Germinal center (tissue), 1 donor: ENCODE measurements around the gene CALR3.
A peak's percentile ranks its signal among the peaks of the same experiment; 100 is the strongest.
"Not testable (repeated sequence)": the region's sequence is repeated elsewhere in the genome, so short reads cannot be mapped to it uniquely, and the experiment has no call there.

ENCODE experiments used
- DNase-seq: peaks from one replicate; pipeline ENCODE4 v3.0.0; 2012; ENCODE audit warnings: mixed read lengths, low spot score

Gene CALR3

DNA sequence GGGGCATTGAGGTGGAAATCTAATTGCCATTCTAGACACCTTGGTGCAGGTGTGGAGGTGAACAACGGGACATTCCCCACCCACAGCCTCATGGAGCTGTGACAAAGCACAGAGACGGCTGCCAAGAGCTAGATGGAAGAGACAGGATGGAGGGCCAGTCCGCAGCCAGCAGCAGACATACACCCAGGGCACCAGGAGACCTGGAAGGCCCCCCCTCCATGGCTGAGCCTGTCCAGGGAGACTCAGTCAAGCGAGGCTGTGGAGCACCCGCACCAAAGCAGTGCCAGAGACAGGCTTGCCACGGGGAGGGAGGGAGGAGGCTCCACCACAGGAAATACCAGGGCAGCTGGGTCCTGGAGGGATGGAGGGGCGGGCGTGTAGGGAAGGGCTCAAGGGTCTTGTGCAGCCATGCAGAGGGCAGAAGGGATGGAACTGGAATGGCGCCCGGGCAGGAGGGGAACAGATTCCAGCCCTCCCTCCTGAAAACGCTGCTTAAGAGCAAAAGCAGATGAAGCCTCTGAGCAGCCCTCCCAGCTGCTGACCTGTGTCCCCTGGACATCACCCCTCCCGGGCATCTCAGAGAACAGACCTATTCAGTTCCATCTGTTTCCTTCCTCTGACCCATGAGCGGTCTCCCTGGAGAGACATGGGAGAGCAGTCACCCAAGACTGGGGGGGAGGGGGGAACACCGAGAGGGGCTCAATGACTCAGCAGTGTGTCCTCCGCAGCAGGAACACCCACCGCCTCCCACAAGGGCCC is 38.6 kb downstream of the CALR3 start:
- no peak for DNase-seq

DNA sequence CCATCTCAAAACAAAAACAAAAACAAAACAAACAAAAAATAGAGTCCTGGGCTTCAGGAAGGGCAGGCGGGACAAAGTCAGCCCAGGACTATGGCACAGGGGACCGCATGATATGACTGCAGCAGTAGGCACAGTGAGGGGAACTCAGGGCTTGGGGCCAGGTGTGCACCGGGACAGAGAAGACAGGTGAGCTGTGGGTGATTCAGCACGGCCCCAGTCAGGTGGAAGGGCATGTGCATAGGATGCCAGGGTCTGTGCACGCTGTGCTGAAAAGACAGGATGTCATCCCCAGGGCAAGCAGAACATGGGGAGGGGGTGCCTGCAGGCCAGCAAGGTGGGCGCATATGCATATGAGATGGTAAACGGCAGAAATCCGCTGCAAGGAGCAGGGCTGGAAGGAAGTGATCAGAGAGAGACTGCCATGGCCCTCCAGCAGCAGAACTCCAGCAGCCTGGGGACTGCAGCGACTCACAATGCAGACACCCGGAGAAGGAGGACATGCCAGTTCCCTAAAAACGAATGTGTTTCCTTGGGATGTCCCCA is 39.2 kb downstream of the CALR3 start:
- DNase-seq = no peak

DNA sequence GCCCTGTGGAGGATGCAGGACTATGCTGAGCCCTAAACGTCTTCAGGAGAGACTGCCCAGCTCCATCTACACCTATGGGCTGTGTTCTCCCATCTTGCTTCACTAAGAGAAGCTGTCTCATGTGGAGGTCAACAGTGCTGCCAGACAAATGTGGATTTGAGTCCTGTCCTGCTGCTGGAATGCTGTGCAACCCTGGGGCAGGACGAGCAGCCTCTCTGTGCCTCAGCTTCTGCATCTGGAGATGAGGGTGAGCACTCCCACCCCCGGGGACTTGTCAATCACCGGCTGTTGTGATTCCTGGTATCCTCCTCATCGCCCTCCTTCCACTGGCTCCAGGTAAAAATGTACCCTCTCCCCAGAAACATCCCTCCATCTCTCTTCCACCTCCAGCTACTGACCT is 40.5 kb downstream of the CALR3 start:
- DNase-seq = no peak

DNA sequence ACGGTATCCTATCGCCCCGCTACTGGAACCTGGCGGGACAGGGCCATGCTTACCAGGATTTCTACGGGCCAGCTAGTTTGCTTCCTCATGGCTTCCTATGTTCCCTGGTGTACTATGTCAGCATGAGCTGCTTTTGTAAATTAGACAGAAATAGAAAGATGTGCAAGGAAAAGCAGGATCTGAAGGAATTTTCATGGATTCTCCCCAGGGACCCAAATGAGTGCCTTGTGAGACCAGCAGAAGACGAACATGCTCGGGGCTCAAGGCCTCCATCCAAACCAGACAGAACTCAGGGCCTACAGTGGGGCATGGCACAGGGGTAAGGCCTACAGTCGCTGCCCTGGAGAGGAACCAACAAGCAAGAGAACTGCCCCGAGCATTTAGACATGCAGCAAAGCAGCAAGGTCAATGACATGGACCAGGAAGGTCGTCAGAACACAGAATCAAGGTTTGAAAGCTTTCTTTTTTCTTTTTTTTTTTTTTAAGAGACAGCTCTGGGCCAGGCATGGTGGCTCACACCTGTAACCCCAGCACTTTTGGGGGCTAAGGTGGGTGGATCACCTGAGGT is 41.5 kb downstream of the CALR3 start:
- no peak for DNase-seq

DNA sequence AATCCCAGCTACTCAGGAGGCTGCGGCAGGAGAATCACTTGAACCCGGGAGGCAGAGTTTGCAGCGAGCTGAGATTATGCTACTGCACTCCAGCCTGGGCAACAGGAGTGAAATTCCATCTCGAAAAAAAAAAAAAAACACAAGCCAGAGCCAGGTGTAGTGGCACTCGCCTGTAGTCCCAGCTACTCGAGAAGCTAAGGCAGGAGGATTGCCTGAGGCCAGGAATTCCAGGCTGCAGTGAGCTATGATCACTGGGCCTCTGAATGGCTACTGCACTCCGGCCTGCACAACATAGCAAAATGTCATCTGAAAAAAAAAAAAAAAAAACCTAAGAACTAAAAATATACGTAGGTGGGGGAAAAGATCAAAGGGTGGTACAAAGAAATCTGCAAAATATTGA is 43.6 kb downstream of the CALR3 start:
- DNase-seq = no peak

DNA sequence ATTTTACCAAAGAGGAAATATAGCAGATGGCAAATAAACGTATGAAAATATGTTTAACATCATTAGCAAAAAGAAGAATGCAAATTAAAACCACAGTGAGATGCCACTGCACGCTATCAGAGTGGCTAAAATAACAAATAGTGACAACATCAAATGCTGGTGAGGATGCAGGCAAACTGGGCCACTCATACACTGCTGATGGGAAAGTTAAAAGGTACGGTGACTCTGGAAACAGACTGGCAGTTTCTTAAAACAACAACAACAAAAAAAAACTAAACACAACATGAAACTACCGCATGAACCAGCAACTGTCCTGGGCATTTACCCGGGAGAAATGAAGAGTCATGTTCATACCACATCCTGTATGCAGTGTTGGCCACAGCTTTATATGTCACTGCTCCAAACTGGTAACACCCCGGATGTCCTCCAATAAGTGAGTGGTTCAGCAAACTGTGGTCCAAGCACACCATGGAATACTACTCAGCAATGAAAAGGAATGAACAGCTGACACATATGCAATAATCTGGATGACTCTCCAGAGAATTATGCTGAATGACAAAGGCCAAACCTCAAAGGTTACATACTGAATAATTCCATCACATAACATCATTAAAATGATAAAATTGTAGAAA is 46.5 kb downstream of the CALR3 start:
- DNase-seq = peak; percentile 46

DNA sequence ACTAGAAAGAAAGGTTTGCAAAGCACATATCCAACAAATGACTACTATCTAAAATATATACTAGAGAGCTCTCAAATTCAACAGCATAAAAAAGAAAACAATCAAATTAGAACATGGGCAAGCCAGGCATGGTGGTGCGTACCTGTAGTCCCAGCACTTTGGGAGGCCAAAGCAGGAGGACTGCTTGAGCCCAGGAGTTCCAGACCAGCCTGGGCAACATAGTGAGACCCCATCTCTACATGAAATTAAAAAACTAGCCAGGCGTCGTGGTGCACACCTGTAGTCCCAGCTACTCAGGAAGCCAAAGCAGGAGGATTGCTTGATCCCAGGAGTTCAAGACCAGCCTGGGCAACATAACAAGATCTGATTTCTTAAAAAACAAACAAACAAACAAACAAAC is 47.1 kb downstream of the CALR3 start:
- not testable (repeated sequence) for DNase-seq

DNA sequence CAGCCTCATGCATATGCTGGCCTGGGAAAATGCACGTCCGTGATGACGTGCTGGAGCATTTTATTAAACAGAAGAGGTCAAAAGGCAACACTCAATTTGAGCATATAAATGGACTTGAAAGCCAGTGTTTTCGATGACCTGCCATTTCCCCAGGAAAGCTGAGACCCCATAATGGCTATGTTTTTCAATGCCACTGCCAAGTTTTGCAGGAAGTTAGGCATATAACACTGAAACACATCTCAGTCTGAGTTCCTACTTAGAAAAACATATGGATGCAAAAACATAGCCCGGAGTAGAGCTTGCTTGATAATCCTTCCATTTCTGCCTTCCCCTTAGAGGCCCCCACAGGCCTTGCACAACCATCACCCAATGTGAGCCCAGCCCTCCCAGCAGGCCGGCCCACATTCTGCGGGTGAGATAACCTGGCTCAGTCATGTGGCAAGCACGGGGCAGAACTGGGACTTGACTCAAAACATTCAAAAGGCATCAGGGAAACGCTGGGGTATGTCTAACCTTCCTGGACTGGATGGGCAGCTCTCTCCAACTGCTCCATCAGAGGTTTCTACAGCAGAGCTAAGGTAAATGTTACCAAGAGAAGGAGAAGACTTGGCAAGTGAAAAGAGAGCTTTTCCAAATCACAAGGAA is 49.1 kb downstream of the CALR3 start:
- peak; percentile 66 for DNase-seq

DNA sequence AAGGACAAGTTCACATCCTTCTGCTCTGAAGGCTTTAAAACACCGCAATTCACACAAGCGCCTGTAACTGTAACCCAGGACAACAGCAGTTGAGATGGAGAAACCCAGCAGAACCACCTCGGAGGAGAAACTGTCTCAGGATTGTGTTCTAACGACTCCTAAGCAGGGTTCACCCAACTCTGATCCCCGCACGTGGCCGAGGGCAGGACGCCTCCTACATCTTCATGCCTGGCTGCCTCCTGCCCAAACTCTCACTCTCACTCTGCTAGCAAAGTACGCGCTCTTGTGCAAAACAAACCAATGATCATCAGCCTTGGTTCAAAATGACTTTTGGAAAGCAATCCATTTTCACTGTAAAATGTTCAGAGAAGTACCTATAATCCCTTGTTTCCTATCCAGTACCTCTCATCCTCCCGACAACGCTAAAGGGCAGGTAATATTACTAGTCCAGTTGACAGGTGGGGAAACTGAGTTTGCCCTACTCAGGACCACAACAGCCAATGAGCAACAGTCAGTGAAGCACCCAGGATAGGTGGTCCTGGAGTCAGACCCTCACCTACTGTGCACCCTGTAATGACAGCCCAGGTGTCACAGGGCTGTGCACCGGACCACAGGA is 49.8 kb downstream of the CALR3 start:
- peak; percentile 63 for DNase-seq

DNA sequence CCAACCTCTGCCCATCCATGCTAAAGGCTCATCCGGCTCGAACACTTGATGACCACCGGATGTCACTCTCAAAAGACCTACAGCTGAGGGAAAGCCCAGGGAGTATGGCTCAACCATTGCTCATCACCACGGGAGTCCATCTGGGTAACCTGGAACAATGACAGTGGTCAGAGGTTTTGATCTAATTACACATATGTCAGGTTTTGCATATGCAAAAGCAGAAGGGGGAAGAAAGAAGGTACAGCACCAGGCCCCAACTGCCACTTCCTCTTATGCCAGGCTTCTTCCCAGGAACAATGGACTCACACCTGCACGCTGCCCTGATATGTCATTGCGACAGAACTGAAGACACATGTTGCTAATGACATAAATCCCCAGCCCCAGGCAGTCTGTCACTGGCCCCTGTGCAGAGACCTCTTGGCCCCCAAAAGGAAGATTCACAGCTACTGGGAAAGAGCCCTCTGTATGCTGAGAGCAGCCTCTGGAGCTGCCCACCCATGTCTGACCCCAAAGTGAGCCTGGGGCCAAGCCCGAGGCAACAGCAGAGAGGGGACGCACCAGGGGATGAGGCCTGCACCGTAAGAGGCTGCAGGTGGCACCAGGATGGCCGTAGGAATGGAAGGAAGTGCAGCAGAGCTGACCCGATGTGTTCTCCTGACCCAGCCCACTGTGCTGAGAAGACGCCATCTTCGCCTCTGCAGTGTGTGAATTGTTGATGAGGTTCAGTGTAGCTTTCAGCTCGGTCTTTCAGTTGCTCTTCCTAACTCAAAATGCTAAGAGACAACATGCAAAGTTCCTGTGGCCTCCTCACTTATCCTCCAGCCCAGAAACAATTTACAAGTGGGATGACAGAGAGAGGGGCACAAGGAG is 50.5 kb downstream of the CALR3 start:
- DNase-seq = peak; percentile 80

DNA sequence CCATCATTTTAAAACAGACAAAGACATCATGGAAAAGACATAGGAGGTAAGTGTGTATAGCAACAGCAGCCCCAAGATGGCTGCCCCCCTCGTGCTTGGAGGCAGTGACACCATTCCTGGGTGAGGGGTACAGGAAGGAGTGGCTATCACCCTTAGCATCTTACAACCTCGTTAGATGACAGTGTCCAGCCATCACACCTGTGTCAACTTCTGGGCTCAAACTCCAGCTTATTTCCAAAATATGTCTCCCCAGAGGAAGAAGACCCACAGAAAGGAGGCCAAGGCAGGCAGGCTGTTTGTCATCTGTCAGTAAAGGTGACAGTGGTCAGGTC is 51.7 kb downstream of the CALR3 start:
- peak; percentile 41 for DNase-seq

DNA sequence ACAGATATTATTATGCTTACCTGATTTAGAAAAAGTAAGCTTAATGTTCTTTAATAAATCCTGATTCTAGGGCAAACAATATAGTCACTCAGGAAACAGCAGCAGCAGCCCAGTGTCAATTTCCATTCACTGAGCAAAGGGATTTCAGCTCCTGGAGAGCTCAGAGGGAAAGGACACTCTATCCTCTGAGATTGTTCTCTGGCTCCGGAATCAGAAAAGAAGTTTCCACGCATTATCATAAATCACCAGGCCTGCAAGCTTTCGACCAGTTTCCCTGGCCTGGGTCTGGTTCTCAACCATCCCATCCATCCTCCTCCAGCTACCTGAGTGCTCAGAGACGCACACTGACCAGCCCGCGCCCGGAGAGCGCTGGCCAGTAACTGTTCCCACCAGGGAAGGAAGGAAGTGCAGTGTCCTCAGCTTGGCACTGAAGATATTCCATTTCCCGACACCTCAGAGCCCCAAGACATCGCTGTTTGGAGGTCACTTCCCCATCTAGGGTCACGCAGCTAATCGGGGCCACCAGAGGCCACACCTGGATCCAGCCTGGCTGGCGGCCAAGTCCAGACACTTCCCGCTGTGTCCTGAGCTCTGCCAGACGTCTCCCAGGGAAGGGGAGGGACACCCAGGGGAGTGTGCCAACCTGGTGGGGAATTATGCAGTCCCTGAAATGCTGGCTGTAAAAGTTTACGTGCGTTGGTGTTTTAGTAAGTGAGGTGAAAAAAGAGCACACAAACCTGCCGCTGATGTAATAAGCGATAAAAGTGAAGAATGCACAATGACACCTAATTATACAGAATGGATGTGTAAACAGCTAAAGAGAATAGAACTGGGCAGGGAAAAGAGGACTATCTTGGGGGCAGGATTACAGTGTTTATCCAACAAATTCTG is 53.3 kb downstream of the CALR3 start:
- DNase-seq = no peak

DNA sequence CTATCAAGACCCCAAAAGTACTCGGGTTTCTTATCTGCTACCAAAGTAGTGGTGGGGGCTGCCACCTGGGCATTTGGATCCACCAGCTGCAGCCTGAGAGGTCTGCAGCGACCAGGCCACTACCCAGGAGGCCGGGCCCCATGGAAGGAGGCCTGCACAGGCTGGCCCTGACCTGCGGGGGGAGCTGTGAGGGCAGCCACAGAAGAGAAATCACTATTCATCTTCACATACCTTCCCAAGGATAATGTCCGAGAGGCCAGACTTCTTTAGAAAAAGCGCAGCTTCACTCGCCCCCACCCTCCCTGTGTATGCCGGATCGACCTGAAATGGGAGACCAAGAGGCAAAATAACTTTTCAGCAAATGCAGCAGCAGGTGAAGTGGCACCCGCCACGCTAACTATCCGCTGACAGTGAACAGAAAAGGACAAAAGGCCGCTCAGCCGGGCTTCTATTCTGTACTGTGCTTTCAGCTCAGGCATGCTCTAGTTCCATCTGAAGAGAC is 54.3 kb downstream of the CALR3 start:
- DNase-seq = no peak

DNA sequence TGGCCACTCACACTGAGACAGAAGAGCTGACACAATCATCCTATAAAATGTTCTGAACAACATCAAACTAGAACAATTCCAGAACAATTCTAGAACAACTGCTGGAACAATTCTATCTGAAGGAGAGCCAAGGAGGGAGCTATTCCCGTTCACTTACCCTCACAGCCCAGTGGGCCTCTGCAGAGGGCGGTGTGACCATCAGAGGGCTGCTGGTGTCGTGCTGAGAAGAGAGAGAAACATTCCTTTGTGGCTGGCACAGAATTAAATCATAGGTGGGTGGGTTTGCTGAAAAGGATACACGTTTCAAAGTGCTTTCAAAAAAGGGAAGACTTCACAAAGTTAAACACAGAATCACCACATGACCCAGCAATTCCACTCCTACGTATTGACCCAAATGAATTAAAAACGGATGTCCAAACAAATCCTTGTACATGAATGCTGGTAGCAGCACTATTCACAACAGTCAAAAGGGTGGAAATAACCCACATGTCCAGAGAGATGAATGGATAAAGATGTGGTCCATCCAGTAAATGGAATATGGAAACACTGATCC is 59.1 kb downstream of the CALR3 start:
- no peak for DNase-seq

DNA sequence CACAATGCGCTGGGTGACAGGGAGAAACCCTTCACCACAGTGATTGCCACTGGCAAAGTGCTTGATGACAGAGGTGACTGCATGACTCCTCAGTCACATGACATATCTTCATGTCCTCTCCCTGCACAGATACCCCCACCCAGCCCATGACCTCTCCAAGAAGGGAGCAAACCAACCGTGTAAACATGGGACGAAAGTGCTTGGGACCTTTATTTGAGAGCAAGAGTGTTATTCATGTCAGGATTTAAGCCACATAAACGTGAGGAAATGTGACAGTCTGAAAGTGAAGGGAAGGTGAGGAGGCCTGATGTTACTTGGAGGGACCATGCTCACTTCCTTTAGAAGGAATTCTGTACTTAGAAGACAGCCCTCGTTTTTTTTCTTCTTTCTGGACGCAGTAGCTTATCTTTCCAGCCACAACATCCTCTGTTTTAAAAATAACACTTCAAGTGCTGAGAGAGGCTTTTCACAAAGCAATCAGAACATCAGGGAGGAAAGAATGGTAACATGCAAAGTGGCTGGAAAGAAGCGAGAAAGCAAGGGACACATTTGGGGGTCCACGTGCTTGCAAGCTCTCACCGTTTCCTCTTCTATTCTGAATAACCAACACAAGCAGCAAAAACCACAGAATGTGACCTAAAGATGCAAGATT is 59.8 kb downstream of the CALR3 start:
- DNase-seq = no peak

DNA sequence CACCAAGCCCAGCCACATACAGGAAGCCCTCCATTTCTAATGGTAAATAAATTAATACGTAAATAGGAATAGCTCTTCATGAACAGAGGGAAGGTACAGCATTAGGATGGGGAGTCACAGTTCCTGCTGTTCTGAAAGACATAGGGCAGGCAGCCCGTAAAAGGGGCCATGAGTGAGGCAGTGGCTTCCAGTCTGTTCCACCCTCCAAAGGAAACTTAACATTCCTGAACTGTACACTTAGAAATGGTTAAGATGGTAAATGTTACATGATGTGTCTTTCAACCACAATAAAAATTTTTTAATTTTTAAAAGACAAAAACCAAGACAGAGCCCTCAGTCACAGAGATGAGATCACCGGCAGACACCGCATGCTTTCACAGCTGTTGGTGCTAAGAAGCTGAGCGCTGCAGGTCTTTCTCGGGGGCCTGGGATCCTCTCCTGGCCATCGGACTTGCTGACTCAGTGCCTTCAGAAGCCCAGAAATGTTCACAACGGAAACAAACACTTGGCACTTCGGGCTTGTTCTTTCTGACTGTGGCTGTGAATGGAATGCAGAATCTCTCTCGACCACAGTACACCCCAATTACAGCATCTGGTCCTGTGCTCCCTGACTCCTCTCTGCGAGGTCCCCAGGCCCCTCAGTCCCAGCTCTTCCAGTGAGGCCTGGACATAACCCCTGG is 60.6 kb downstream of the CALR3 start:
- DNase-seq = no peak

DNA sequence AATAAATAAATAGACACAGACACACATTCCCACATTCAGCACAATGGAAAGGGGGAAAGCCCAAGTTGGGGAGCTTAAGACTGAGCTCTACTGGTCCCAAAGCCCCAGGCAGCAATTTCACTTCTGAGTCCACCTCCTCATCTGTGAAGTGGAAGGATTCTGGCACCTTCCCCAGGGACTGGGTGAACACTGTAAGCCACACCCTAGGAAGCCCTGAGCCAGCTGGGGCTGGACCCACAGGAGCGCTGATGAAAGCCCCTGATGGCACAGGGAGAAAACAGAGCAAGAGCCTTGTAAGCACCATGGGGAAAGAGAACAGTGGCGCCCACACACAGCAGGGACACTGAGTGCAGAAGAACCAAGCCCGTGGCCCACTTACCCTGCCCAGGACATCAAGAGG is 62.0 kb downstream of the CALR3 start:
- DNase-seq = no peak

DNA sequence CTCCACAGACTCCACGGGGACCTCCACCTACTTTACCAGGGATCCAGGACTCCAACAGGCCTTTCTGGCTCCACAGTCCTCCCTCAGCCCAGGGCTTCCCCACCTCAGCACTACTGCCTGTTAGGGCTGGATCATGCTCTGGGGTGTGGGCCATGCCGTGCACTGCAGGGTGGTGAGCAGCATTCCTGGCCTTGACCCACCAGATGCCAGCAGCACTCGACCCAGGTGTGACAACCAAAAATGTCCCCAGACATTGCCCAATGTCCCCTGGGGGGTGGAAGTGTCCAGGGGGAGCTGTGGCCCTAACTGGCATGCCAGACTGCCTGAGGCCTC is 66.2 kb downstream of the CALR3 start:
- no peak for DNase-seq
